MG63 (cell line): Measurements from ENCODE around the gene RIGI. TPM values are rescaled to one million over a fixed set of nuclear protein-coding genes. Genes with fewer than 3 reads are reported as not detected.
"Not testable (repeated sequence)": the region's sequence is repeated elsewhere in the genome, so short reads cannot be mapped to it uniquely, and the experiment has no call there.

Experiments used
- DNase-seq: peaks from one replicate; pipeline ENCODE4 v3.0.0-alpha.2; 2020
- H3K27me3 ChIP-seq: fragments of 250-450 bp; sonication (Bioruptor Pico); 2 replicates; pipeline ENCODE4 v1.5.1; 2020; ENCODE audit warnings: mild to moderate bottlenecking, moderate library complexity
- H3K36me3 ChIP-seq: fragments of 250-450 bp; sonication (Bioruptor Pico); 2 replicates; pipeline ENCODE4 v1.5.1; 2020; ENCODE audit warnings: mild to moderate bottlenecking, moderate library complexity
- H3K4me3 ChIP-seq: fragments of 250-450 bp; sonication (Bioruptor Pico); 2 replicates; pipeline ENCODE4 v1.5.1; 2020; ENCODE audit warnings: mild to moderate bottlenecking, moderate library complexity
- H3K9me3 ChIP-seq: fragments of 250-450 bp; sonication (Bioruptor Pico); 2 replicates; pipeline ENCODE4 v1.5.1; 2020; ENCODE audit warnings: mild to moderate bottlenecking, moderate library complexity
- total RNA-seq: library from RNA; depleted of rRNA; stranded (reverse); fragments of >200 nt; shearing (Covaris generic); gene quantifications from 2 replicates; pipeline ENCODE4 v1.2.3, GENCODE V29; 2014; ENCODE audit warnings: low replicate concordance

The RIGI gene
- total RNA-seq, 1 experiment from 2014 or later = 3.5 TPM

GRCh38 chr9:32550150-32550561 is 24.2 kb upstream of the RIGI start:
- Histone ChIP-seq H3K36me3 (peaks cover 7% of the 10 kb centered on the region), H3K27me3 (no peaks in the 10 kb centered on the region), H3K4me3 (peak overlapping the region; percentile 79), H3K9me3 (no peaks in the 10 kb centered on the region)
- no peak for DNase-seq

- not testable (repeated sequence) for H3K27me3 ChIP-seq, H3K9me3 ChIP-seq, DNase-seq, H3K36me3 ChIP-seq, H3K4me3 ChIP-seq
These were observed 22.2 kb upstream of the RIGI start for GRCh38 chr9:32548213-32548612.

DNA sequence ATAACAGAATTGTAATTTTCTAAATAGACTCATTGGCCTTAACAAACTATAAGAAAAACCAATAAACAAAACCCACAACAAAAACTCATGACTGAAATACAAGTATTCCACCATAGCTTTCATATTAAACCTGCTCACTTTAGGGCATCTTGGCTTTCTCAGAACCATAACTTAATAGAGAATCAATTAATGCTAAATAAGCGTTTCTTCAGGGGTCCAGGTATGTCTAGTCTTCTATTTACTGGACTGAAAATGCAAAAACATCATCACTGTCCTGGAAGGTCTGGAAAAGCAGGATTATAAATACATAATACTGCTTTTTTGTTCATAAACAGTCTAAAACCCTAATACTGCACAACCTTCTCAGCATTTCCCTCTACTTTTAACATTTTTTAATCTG is 19.9 kb upstream of the RIGI start:
- H3K27me3 ChIP-seq = no peaks in the 10 kb centered on the region
- peaks cover 15% of the 10 kb centered on the region for H3K36me3 ChIP-seq
- H3K9me3 ChIP-seq = no peaks in the 10 kb centered on the region
- DNase-seq = no peak
- H3K4me3 ChIP-seq = no peak overlapping the region

- Histone ChIP-seq H3K27me3 (no peaks in the 10 kb centered on the region), H3K9me3 (no peaks in the 10 kb centered on the region), H3K36me3 (peaks cover 11% of the 10 kb centered on the region), H3K4me3 (no peak overlapping the region)
- no peak for DNase-seq
These were observed 17.1 kb upstream of the RIGI start for GRCh38 chr9:32543047-32543446.

- no peak for DNase-seq
- Histone ChIP-seq H3K9me3 (no peaks in the 10 kb centered on the region), H3K27me3 (no peaks in the 10 kb centered on the region), H3K36me3 (no peaks in the 10 kb centered on the region), H3K4me3 (no peak overlapping the region)
These were observed 7.8 kb upstream of the RIGI start for GRCh38 chr9:32533816-32534215.

- H3K4me3 ChIP-seq = no peak overlapping the region
- no peaks in the 10 kb centered on the region for H3K36me3 ChIP-seq
- no peaks in the 10 kb centered on the region for H3K9me3 ChIP-seq
- H3K27me3 ChIP-seq = no peaks in the 10 kb centered on the region
- DNase-seq = no peak
These were observed 7.3 kb upstream of the RIGI start for GRCh38 chr9:32533336-32533735.

GRCh38 chr9:32526707-32527048 is 682 bp upstream of the RIGI start:
- Histone ChIP-seq H3K36me3 (no peaks in the 10 kb centered on the region), H3K4me3 (peak overlapping the region; percentile 70), H3K27me3 (no peaks in the 10 kb centered on the region), H3K9me3 (no peaks in the 10 kb centered on the region)
- no peak for DNase-seq

DNA sequence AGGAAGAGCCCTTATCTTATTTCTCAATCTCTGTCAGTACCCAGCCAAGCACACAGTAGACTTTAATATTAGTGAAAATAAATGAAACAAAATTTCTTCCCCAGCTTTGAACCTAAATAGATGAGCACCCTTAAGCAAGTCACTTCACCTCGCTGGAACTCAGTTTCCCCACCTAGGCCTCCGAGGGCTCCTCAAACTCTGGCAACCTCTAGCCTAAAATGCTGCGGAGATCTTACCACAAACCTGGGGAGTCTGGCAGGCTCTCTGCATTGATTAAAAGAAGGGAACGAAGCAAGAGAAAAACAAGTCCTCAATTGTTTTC is 326 bp downstream of the RIGI start:
- H3K36me3 ChIP-seq = no peaks in the 10 kb centered on the region
- no peaks in the 10 kb centered on the region for H3K9me3 ChIP-seq
- no peaks in the 10 kb centered on the region for H3K27me3 ChIP-seq
- H3K4me3 ChIP-seq = peak overlapping the region; percentile 70
- DNase-seq = no peak

DNA sequence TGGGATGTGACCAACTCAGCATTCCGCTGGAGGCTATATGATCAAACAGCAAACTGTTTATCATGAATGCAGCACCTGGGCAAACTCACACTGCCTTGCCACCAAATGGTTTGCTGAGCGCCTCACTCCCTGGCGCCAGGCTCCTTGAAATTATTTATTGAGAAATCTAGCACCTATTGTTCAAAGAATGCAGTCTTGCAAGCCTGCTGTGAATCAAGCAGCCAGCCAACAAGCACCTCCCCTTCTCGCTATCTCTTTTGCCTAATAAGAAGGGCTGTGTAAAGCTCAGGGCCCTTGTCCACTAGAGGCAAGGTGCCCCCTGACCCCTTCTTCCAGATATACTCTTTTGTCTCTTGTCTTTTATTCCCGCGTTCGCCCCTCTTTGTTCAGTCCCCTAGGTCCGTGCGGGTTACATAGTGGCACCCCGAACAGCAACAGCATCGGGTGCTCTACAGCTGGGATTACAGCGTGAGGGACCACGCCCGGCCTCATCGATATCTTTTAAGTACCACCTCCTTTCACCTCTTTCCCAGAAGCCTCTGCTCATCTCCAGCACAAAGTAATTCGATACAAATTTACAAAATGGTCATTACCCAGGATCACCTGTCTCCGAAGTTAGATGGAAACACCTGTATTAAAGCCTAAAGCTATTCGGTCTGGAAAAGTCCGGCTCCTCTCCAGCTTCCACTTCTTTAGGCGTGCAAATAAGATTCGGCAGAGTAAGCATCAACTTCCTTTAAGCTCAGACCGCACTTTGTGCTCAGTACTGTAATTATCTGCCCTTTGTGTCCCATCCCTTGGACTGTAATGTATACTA is 896 bp downstream of the RIGI start:
- Histone ChIP-seq H3K4me3 (peak overlapping the region; percentile 70), H3K27me3 (no peaks in the 10 kb centered on the region), H3K36me3 (no peaks in the 10 kb centered on the region), H3K9me3 (no peaks in the 10 kb centered on the region)
- peak; percentile 7 for DNase-seq

- not testable (repeated sequence) for H3K9me3 ChIP-seq
These were observed 1.5 kb downstream of the RIGI start for GRCh38 chr9:32524558-32524891.

GRCh38 chr9:32523910-32524309 is 2.1 kb downstream of the RIGI start:
- DNase-seq = no peak
- Histone ChIP-seq H3K9me3 (no peaks in the 10 kb centered on the region; the same call in 1 of the 2 replicates), H3K36me3 (no peaks in the 10 kb centered on the region), H3K27me3 (no peaks in the 10 kb centered on the region), H3K4me3 (no peak overlapping the region)

More at GRCh38 chr9:32524558-32524891, 1.5 kb downstream of the RIGI start:
- H3K36me3 ChIP-seq, DNase-seq, H3K27me3 ChIP-seq: not testable (repeated sequence)
- H3K4me3 ChIP-seq = peak overlapping the region; percentile 70

DNA sequence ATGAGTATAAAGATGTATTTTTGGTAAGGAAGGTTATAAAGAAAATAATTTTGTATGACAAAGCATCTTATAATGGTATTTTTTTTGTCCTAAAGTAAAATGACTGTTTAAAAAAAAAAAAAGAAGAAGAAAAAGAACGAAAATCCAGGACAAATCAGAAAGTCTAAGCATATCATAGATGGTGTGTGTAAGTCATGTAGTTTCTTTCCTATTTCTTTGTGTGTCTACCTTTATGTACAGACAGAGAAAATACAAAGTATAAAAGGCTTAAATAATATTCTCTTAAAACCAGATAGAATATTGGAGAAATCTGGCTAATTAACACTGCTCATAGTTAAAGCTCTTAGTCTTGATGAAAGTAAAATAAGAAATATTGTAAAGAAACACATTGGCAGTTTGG is 7.7 kb downstream of the RIGI start:
- no peaks in the 10 kb centered on the region for H3K27me3 ChIP-seq
- peaks cover 5% of the 10 kb centered on the region for H3K9me3 ChIP-seq
- DNase-seq = no peak
- H3K36me3 ChIP-seq = no peaks in the 10 kb centered on the region; the same call in 1 of the 2 replicates
- H3K4me3 ChIP-seq = no peak overlapping the region

GRCh38 chr9:32516241-32516640 is 9.8 kb downstream of the RIGI start:
- Histone ChIP-seq H3K4me3 (no peak overlapping the region), H3K36me3 (no peaks in the 10 kb centered on the region; the same call in 1 of the 2 replicates), H3K27me3 (no peaks in the 10 kb centered on the region), H3K9me3 (peaks cover 5% of the 10 kb centered on the region)
- no peak for DNase-seq

DNA sequence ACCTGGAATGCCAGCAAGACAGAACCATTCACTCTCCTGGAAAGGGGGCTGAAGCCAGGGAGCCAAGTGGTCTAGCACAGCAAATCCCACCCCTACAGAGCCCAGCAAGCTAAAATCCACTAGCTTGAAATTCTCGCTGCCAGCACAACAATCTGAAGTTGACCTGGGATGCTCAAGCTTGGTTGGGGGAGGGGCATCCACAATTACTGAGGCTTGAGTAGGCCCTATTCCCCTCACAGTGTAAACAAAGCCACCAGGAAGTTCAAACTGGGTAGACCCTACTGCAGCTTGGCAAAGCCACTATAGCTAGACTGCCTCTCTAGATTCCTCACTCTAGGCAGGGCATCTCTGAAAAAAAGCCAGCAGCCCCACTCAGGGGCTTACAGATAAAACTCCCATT is 17.3 kb downstream of the RIGI start:
- H3K9me3 ChIP-seq = no peaks in the 10 kb centered on the region
- DNase-seq = no peak
- H3K4me3 ChIP-seq = no peak overlapping the region
- no peaks in the 10 kb centered on the region for H3K27me3 ChIP-seq
- H3K36me3 ChIP-seq = no peaks in the 10 kb centered on the region

DNA sequence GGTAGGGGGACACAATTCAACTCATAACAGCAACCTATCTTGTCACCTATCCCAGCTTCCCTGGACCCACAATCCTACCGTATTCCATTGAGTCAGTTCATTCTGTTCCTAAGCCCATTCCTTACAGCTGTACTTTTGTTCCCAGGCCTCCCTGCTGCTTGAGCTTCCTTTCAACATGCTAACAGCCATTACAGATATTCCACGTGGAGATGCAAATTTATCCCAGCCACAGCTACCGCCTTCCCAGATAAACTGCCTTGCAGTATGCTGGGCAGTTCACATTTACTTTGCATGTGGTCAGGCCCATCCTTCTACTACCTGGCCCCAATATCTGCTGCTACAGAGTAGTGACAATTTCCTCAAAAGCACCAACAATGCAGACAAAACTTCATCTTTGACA is 23.0 kb downstream of the RIGI start:
- H3K36me3 ChIP-seq = no peaks in the 10 kb centered on the region; the same call in 1 of the 2 replicates
- peaks cover 5% of the 10 kb centered on the region; the same call in 1 of the 2 replicates for H3K9me3 ChIP-seq
- H3K4me3 ChIP-seq = no peak overlapping the region
- no peak for DNase-seq
- no peaks in the 10 kb centered on the region for H3K27me3 ChIP-seq

- Histone ChIP-seq H3K27me3 (no peaks in the 10 kb centered on the region), H3K36me3 (no peaks in the 10 kb centered on the region; the same call in 1 of the 2 replicates), H3K4me3 (no peak overlapping the region), H3K9me3 (peaks cover 5% of the 10 kb centered on the region; the same call in 1 of the 2 replicates)
- peak; percentile 67 for DNase-seq
These were observed 23.5 kb downstream of the RIGI start for GRCh38 chr9:32502464-32502863.

GRCh38 chr9:32501868-32502267 is 24.1 kb downstream of the RIGI start:
- no peak for DNase-seq
- no peaks in the 10 kb centered on the region for H3K27me3 ChIP-seq
- H3K9me3 ChIP-seq = peaks cover 5% of the 10 kb centered on the region; the same call in 1 of the 2 replicates
- no peaks in the 10 kb centered on the region; the same call in 1 of the 2 replicates for H3K36me3 ChIP-seq
- H3K4me3 ChIP-seq = no peak overlapping the region

DNA sequence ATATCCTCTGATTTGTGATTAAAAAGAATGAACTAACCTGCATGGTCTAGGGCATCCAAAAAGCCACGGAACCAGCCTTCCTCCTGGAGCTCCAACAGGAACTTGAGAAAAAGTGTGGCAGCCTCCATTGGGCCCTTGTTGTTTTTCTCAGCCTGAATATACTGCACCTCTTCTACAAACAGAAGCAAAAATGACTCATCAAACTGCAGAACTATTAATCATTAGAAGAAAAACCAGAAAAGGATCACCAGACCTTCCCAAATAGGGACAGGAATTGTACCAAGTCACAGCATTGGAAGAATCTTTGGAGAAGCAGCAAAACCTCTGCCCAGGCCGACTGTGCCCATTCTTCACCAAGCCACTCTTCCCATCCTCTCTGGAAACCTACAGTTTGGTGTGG is 25.2 kb downstream of the RIGI start:
- Histone ChIP-seq H3K4me3 (no peak overlapping the region), H3K9me3 (peaks cover 5% of the 10 kb centered on the region; the same call in 1 of the 2 replicates)
- DNase-seq = no peak

More for the DNA sequence above, 25.2 kb downstream of the RIGI start:
- Histone ChIP-seq H3K36me3 (no peaks in the 10 kb centered on the region; the same call in 1 of the 2 replicates), H3K27me3 (no peaks in the 10 kb centered on the region)
